ENCODE results near the gene NT5C3A.
"Not testable (repeated sequence)": the region's sequence is repeated elsewhere in the genome, so short reads cannot be mapped to it uniquely, and the experiment has no call there.

NT5C3A gene

DNA sequence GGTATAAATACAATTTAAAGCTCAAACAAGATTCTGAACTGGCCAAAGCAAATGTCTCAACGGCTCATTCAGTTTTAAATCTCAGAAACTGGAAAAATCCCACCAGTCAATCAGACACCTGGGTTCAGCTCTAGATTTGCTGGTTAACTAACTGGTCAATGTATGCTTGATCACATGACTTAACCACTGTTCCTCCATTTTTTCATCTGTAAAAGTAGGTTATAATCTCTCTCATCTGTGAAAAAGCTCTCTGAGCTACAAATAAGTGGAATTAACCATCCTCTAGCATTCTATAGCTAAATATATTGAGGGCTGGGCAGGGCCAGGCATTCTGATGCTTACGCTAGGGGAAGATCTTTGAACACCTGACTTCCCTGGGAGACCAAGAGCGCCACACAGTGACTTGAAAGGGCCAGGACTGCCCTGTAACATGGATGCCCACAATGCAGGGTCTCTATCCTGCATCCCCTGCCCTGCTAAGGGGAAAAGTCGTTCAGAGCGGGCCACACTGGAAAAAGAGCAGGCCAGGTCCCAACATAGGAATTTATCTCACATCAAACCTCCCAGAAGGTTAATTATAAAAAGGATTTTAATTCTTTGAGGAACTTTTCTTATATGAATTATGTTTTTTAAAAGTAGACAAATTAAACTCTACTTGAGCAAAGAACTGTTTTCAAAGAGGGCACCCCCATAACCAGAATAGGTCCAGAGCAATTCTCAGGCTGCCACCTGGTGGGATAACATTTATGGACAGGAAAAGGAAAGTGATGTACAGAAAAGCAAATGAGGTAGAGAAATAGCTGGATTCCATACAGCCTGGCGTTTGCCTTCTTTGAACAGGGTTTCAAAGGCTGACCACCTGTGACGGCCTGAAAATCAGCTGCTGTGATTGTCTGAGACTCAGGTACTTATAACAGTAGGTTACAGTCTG lies 44.8 kb upstream of the NT5C3A start:
- peaks cover 1% of the 10 kb centered on the region for H3K36me3 ChIP-seq (replicated peaks)
- H3K27me3 ChIP-seq (replicated peaks): no peaks in the 10 kb centered on the region
- DNase-seq: peak; percentile 43
- H3K4me3 ChIP-seq (ENCODE audit: low read depth, low read length): peak overlapping the region; percentile 73
- in situ Hi-C loops (cut with HindIII; ENCODE audit: low pct_ligation_motif_present, low sequenced_read_pairs): no loop called here
- no peak overlapping the region for H3K27ac ChIP-seq
- TF ChIP-seq, protein P1, sequence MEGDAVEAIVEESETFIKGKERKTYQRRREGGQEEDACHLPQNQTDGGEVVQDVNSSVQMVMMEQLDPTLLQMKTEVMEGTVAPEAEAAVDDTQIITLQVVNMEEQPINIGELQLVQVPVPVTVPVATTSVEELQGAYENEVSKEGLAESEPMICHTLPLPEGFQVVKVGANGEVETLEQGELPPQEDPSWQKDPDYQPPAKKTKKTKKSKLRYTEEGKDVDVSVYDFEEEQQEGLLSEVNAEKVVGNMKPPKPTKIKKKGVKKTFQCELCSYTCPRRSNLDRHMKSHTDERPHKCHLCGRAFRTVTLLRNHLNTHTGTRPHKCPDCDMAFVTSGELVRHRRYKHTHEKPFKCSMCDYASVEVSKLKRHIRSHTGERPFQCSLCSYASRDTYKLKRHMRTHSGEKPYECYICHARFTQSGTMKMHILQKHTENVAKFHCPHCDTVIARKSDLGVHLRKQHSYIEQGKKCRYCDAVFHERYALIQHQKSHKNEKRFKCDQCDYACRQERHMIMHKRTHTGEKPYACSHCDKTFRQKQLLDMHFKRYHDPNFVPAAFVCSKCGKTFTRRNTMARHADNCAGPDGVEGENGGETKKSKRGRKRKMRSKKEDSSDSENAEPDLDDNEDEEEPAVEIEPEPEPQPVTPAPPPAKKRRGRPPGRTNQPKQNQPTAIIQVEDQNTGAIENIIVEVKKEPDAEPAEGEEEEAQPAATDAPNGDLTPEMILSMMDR (IDR thresholded peaks at IDR 0.05; ENCODE audit: low read depth, low read length, missing control alignments): peak; percentile 65

DNA sequence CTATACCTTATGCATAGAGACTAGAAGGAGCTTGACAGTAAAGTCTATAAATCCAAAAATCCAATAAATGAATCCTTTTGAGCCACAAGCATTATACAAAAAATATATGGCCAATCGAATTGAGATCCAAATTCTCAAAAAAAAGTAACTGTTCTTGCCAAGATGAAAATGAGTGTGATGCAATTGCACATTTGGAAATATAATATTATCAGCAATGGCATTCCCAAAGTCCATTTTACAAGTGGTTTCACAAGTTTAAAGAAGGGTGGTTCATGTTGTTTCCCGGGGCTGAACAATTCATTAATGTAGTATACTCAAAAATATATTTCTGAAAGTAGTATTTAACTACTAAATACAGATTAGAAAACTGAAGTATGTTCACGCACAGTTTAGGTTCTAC lies 39.3 kb upstream of the NT5C3A start:
- Histone ChIP-seq H3K27ac (no peak overlapping the region), H3K4me3 (ENCODE audit: low read depth, low read length) (no peak overlapping the region), H3K36me3 (replicated peaks) (peaks cover 29% of the 10 kb centered on the region), H3K27me3 (replicated peaks) (no peaks in the 10 kb centered on the region)
- no peak for DNase-seq
- TF ChIP-seq, protein P1 (IDR thresholded peaks at IDR 0.05; ENCODE audit: low read depth, low read length, missing control alignments): no peak
- in situ Hi-C loops (cut with HindIII; ENCODE audit: low pct_ligation_motif_present, low sequenced_read_pairs): no loop called here

DNA sequence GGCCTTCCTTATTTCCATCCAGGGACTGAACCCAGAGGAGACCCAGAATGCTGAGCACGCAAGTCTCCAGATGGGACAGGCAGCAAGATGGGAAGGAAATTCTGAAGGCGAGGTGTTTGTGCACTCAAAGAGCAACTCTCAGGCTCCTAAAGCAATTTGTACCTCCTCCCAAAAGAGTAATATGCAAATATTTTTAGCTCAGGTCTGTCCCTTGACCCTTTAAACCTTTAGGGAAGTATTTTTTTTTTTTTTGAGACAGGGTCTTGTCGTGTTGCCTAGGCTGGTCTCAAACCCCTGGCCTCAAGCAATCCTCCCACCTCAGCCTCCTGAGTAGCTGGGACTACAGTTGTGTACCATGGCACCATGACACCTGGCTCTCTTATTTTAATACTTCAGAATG lies 38.2 kb upstream of the NT5C3A start:
- in situ Hi-C loops (cut with HindIII; ENCODE audit: low pct_ligation_motif_present, low sequenced_read_pairs): no loop called here
- Histone ChIP-seq H3K27me3 (replicated peaks) (no peaks in the 10 kb centered on the region), H3K4me3 (ENCODE audit: low read depth, low read length) (no peak overlapping the region), H3K36me3 (replicated peaks) (peaks cover 39% of the 10 kb centered on the region), H3K27ac (no peak overlapping the region)
- TF ChIP-seq, protein P1 (IDR thresholded peaks at IDR 0.05; ENCODE audit: low read depth, low read length, missing control alignments): no peak
- DNase-seq: no peak

DNA sequence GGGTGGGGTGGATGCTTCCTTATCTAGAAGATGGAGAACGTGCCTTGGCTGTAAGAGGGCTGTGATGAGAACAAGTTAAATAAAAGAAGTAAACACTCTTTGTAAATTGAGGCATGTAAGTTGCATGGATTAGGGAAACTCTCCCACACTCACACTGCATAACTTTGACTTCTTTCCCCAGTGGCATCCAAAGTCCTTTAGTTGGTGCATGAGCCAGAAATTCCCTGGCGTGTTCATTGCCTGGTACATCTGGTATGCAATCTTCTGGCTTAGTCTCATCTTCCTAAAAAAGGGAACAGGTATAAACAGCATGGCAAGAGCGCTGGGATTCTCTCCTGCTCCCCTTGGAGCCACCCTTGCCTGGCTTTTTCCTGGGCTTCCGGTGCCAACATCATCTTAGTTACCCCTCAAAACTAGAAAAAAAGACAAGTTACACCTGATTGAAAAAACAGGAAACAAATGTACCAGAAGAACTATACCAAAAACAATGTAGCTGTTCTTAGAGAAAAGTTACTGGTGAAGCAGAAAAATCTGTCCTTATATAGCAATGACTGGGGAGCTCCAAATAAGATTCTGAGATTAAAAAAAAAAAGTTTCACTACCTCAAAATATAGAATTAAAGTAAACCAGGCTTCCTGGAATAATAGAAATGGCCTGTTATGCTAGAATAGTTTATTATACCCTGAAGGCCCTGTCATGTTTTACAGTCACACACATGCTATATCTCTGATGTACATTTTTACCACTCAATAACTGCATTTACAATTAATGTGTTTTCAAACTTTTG lies 36.8 kb upstream of the NT5C3A start:
- H3K36me3 ChIP-seq (replicated peaks): peaks cover 44% of the 10 kb centered on the region
- TF ChIP-seq, protein P1 (IDR thresholded peaks at IDR 0.05; ENCODE audit: low read depth, low read length, missing control alignments): no peak
- in situ Hi-C loops (cut with HindIII; ENCODE audit: low pct_ligation_motif_present, low sequenced_read_pairs): no loop called here
- H3K27me3 ChIP-seq (replicated peaks): no peaks in the 10 kb centered on the region
- H3K4me3 ChIP-seq (ENCODE audit: low read depth, low read length): no peak overlapping the region
- DNase-seq: no peak
- H3K27ac ChIP-seq: no peak overlapping the region

DNA sequence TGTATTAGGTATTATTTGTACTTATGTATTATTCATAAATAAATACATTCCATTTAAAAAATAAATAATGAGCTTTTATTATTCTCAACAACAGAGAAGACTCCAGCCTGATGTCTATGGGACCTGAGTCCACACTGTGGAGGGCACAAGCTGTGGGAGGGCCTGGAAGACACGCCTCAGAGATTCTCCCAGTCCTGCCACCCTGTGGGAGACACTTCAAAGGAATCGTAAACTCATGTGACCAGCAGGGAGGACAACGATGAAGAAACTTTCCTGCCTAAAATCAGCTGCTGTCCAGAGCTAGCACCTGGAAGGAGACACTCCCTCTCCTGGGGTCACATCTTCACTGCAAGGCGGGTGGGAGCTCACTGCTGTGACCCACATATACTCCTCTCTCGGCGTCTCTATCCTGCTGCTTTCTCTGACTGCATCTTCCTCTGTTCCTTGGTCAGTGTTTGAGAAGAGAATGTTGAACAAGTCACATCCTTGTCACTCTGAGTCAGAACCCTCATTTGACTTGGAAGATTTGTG lies 32.2 kb upstream of the NT5C3A start:
- in situ Hi-C loops (cut with HindIII; ENCODE audit: low pct_ligation_motif_present, low sequenced_read_pairs); H3K27ac ChIP-seq; H3K27me3 ChIP-seq (replicated peaks); H3K4me3 ChIP-seq (ENCODE audit: low read depth, low read length); DNase-seq: not testable (repeated sequence)
- peaks cover 34% of the 10 kb centered on the region for H3K36me3 ChIP-seq (replicated peaks)

DNA sequence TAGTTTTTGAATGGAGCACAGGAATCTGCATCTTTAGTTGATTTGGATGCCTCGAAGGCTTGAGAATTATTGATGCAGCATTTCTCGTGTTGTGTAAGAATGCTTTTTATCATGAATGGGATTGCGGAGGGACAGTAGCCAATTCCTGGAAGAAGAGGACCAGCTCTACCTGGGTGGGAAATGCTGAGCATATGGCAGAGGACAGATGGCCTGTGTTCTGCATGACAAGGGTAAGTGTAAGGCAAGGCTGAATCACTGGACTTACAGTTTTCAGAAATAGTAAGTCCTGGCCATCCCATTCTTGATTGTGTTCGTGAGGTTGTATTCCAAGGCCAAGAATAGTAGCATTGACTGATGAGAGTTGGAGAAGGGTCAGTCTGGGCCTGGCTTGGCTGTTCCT lies 30.7 kb upstream of the NT5C3A start:
- Histone ChIP-seq H3K4me3 (ENCODE audit: low read depth, low read length) (no peak overlapping the region), H3K27ac (no peak overlapping the region), H3K36me3 (replicated peaks) (peaks cover 24% of the 10 kb centered on the region), H3K27me3 (replicated peaks) (no peaks in the 10 kb centered on the region)
- TF ChIP-seq, protein P1 (IDR thresholded peaks at IDR 0.05; ENCODE audit: low read depth, low read length, missing control alignments): no peak
- no peak for DNase-seq
- in situ Hi-C loops (cut with HindIII; ENCODE audit: low pct_ligation_motif_present, low sequenced_read_pairs): no loop called here

Data from brain microvascular endothelial cell (primary cell).